Activated CD4-positive, alpha-beta memory T cell treated with anti-CD3 and anti-CD28 coated beads for 36 hours (primary cell): Measurements from ENCODE around the gene OTULIN. TPM values are rescaled to one million over a fixed set of nuclear protein-coding genes. Genes with fewer than 3 reads are reported as not detected.

Source experiments
- CTCF ChIA-PET: fragments of 350-600 bp; sonication (Branson Sonifier 250); formaldehyde crosslinking; loops from one replicate; lab custom pipeline; 2021; ENCODE audit warnings: antibody characterized with exemption, inconsistent platforms; lab: Charles Lee
- POLR2A ChIA-PET: fragments of 350-600 bp; sonication (Branson Sonifier 250); formaldehyde crosslinking; loops from one replicate; lab custom pipeline; 2021; ENCODE audit warnings: antibody characterized with exemption; lab: Charles Lee
- DNase-seq: peaks from one replicate; pipeline ENCODE4 v3.0.0-alpha.2; 2020
- H3K27ac Mint-ChIP-seq: one replicate; pipeline ENCODE4 v1.8.0; 2021; ENCODE audit warnings: mixed read lengths
- H3K27me3 Mint-ChIP-seq: one replicate; pipeline ENCODE4 v1.8.0; 2021; ENCODE audit warnings: mixed read lengths
- H3K36me3 Mint-ChIP-seq: one replicate; pipeline ENCODE4 v1.8.0; 2021; ENCODE audit warnings: mixed read lengths
- H3K4me1 Mint-ChIP-seq: one replicate; pipeline ENCODE4 v1.8.0; 2021; ENCODE audit warnings: low read depth, mixed read lengths
- H3K4me3 Mint-ChIP-seq: one replicate; pipeline ENCODE4 v1.8.0; 2021; ENCODE audit warnings: mild to moderate bottlenecking, mixed read lengths
- H3K9me3 Mint-ChIP-seq: one replicate; pipeline ENCODE4 v1.8.0; 2021; ENCODE audit warnings: mixed read lengths
- intact Hi-C: fragments of 100-400 bp; cut with micrococcal nuclease; formaldehyde crosslinking; loops from one replicate; pipeline ENCODE4 v1.15.1; 2023
- total RNA-seq, 2 experiments: library from RNA; stranded (reverse); gene quantifications; one replicate each; pipeline ENCODE4 v1.2.3, GENCODE V29; 2021

OTULIN gene
- total RNA-seq, 2 experiments from 2014 or later, result 53.3 to 53.6 TPM

DNA sequence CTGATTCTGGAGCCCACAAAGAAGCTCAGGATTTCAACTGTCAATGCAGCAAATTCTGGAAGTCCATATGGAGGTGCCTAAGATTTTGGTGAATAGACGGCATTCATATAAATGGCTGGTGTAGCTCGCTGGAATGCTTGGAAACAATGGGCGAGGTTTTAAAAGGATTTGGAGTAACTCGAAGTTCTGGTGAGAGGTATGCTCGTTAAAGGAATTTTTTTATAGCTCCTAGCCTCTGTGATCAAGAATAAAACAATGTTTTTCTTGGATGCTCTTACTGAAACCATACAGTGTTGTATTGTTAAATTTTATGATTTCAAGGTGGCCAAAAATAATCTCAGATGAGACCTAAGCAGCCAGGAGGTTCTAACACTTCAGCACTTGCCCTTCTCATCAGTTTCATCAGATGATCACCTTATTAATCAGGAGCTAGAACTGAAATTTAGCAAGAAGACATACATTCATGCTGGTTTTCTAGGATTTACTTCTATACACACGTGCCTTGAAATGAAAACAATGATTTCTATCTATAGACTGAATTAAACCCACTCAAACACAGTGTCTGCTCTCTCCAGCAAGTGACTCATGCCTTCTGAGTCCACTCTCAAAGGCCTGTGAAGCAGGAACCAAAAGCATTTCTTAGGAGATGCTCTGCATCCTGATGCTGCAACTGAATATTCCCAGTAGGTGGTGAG is 79.2 kb downstream of the OTULIN start:
- Mint-ChIP-seq H3K36me3 (peaks cover 39% of the 10 kb centered on the region), H3K9me3 (no peaks in the 10 kb centered on the region), H3K4me3 (no peak overlapping the region), H3K27ac (no peak overlapping the region), H3K27me3 (no peaks in the 10 kb centered on the region), H3K4me1 (no peaks in the 10 kb centered on the region)
- ChIA-PET CTCF (interaction anchor here (3.4 kb wide), 1 partner anchor 16 kb away, joined by 11 read pairs; no protein-coding TSS in a partner anchor), POLR2A (no interaction called here)
- DNase-seq, result no peak
- intact Hi-C loops, result no loop called here

GRCh38 chr5:14744296-14745187 is 80.0 kb downstream of the OTULIN start:
- ChIA-PET CTCF (interaction anchor here (3.4 kb wide), 1 partner anchor 17 kb away, joined by 11 read pairs; no protein-coding TSS in a partner anchor), POLR2A (no interaction called here)
- intact Hi-C loops, result no loop called here
- H3K27ac Mint-ChIP-seq, result no peak overlapping the region
- H3K27me3 Mint-ChIP-seq, result no peaks in the 10 kb centered on the region
- no peak overlapping the region for H3K4me3 Mint-ChIP-seq
- no peaks in the 10 kb centered on the region for H3K9me3 Mint-ChIP-seq
- peaks cover 40% of the 10 kb centered on the region for H3K36me3 Mint-ChIP-seq
- no peaks in the 10 kb centered on the region for H3K4me1 Mint-ChIP-seq
- DNase-seq, result no peak

GRCh38 chr5:14745188-14745563 is 80.7 kb downstream of the OTULIN start:
- ChIA-PET POLR2A (interaction anchor here (0.6 kb wide), 1 partner anchor 126 kb away, joined by 3 read pairs; the partner anchor contains the start of gene ANKH), CTCF (interaction anchor here (3.4 kb wide), 1 partner anchor 18 kb away, joined by 11 read pairs; no protein-coding TSS in a partner anchor)
- Mint-ChIP-seq H3K36me3 (peaks cover 40% of the 10 kb centered on the region), H3K27ac (no peak overlapping the region), H3K4me1 (no peaks in the 10 kb centered on the region), H3K27me3 (no peaks in the 10 kb centered on the region), H3K4me3 (no peak overlapping the region), H3K9me3 (no peaks in the 10 kb centered on the region)
- no peak for DNase-seq
- intact Hi-C loops, result no loop called here

DNA sequence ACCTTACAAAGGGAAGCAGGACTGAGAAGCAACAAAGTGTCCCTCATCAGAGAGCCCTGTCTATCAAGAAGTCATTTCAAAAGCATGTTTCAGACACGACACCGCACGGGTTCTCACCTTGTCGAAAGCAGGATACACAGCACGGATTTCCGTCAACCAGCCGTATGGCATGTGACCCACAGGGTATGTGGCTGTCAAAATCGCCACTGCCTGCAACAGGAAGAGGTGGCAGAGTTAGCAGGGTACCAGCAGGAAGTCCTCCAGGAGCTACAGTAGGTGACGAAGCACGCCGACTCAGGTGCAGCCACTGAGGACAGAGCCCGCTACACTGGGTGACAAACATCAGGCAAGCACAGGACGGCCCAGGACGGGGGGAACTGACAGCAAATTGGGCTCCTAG is 81.2 kb downstream of the OTULIN start:
- no peaks in the 10 kb centered on the region for H3K9me3 Mint-ChIP-seq
- H3K4me3 Mint-ChIP-seq, result no peak overlapping the region
- ChIA-PET POLR2A (interaction anchor here (0.6 kb wide), 1 partner anchor 126 kb away, joined by 3 read pairs; the partner anchor contains the start of gene ANKH), CTCF (interaction anchor here (3.4 kb wide), 1 partner anchor 18 kb away, joined by 11 read pairs; no protein-coding TSS in a partner anchor)
- no peak overlapping the region for H3K27ac Mint-ChIP-seq
- peaks cover 43% of the 10 kb centered on the region for H3K36me3 Mint-ChIP-seq
- peak; percentile 17 for DNase-seq
- intact Hi-C loops, result no loop called here
- H3K27me3 Mint-ChIP-seq, result no peaks in the 10 kb centered on the region
- H3K4me1 Mint-ChIP-seq, result no peaks in the 10 kb centered on the region

GRCh38 chr5:14748180-14748900 is 83.8 kb downstream of the OTULIN start:
- no peak overlapping the region for H3K27ac Mint-ChIP-seq
- POLR2A ChIA-PET, result no interaction called here

More at GRCh38 chr5:14748180-14748900, 83.8 kb downstream of the OTULIN start:
- CTCF ChIA-PET, result interaction anchor here (0.8 to 0.9 kb wide), 2 partner anchors 21 to 44 kb away, joined by 3 to 5 read pairs; no protein-coding TSS in a partner anchor
- no peaks in the 10 kb centered on the region for H3K9me3 Mint-ChIP-seq
- DNase-seq, result no peak
- H3K4me1 Mint-ChIP-seq, result no peaks in the 10 kb centered on the region
- intact Hi-C loops, result no loop called here
- no peaks in the 10 kb centered on the region for H3K27me3 Mint-ChIP-seq
- H3K36me3 Mint-ChIP-seq, result peaks cover 43% of the 10 kb centered on the region
- H3K4me3 Mint-ChIP-seq, result no peak overlapping the region

Other genes with a start within 250 kb of the OTULIN start
- 10 to 100 TPM; 12.2 to 12.3 TPM for gene OTULINL, start 82.9 kb upstream of the OTULIN start, total RNA-seq
- 100 to 1,000 TPM; 123 to 128 TPM for gene ANKH, start 207.1 kb downstream of the OTULIN start, total RNA-seq